Measurements from ENCODE around the gene KRT27.

Gene KRT27

DNA sequence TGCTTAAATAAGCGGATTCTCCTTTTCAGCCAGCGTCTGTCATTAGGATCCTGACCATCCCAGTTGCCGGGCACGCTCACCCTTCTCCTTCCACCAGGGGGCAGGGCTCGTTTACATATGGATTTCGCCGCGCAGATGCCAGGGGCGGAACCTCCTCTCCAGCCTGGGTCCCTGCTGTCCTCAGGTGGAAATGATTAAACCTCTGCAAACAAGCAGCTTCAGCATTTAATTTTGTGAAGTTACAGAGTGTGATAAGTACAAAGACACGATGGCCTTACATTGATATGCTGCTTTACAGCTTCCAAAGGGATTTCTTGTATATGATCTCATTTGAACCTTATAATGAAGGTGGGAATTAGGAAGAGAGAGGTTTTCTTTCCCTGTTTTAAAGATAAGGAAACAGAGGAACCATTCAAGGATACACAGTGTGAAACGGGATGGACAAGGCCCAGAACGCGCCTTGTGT is 21.3 kb upstream of the KRT27 start:
- Histone ChIP-seq H3K79me1 (ENCODE audit: low read length) (no peaks in the 10 kb centered on the region), H4K5ac (ENCODE audit: low read length) (no peak overlapping the region), H3K4ac (ENCODE audit: low read depth, low read length) (no peak overlapping the region), H2BK15ac (replicated peaks; ENCODE audit: low read depth) (no peak overlapping the region), H3K56ac (ENCODE audit: low read length) (no peak overlapping the region), H3K27ac (ENCODE audit: low read depth, low read length) (no peak overlapping the region), H3K79me2 (ENCODE audit: control insufficient read depth, insufficient read depth, low read length) (no peaks in the 10 kb centered on the region), H3K36me3 (ENCODE audit: control insufficient read depth, insufficient read depth, low read length) (no peaks in the 10 kb centered on the region), H3K23ac (ENCODE audit: low read length) (no peak overlapping the region), H3K4me3 (ENCODE audit: low read length) (no peak overlapping the region), H3K18ac (ENCODE audit: low read length) (no peak overlapping the region), H3K27me3 (ENCODE audit: insufficient read depth, low read length, poor library complexity) (peaks cover 2% of the 10 kb centered on the region), H4K8ac (ENCODE audit: low read depth, low read length) (no peak overlapping the region), H2BK120ac (ENCODE audit: low read depth, low read length) (no peak overlapping the region), H3K4me1 (ENCODE audit: control insufficient read depth, low read depth, low read length) (no peaks in the 10 kb centered on the region), H2BK5ac (ENCODE audit: low read length) (no peak overlapping the region), H2AK5ac (ENCODE audit: low read length) (no peak overlapping the region), H3K9ac (ENCODE audit: low read length) (no peak overlapping the region), H3K4me2 (ENCODE audit: low read length) (no peak overlapping the region)
- WGBS (ENCODE audit: extremely low coverage, insufficient coverage, low lambda C conversion rate) = no CpG with 5 or more reads among the region's 13 CpGs
- DNase-seq = peak; percentile 76

DNA sequence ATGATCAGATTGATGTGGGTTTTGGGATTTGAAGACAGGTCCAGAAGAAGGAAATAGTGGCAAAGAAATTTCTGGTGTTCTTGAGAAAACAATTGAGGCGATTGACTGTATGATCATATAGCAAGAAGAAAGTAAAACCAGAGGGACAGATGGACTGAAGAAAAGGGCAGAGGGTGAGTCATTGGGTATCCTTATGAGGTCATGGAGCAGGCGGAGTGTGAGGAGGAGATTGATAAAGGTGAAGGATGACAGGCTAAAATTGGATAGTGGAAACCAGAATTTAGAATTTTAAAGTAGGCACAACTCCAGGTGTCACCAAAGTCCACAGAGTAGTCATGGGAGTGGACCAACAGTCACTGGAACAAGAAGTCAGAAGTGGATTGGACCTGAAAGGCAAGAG is 18.8 kb upstream of the KRT27 start:
- H3K36me3 ChIP-seq (ENCODE audit: control insufficient read depth, insufficient read depth, low read length) = no peaks in the 10 kb centered on the region
- no peaks in the 10 kb centered on the region for H3K79me1 ChIP-seq (ENCODE audit: low read length)
- no peak overlapping the region for H3K4me3 ChIP-seq (ENCODE audit: low read length)
- no peak overlapping the region for H3K18ac ChIP-seq (ENCODE audit: low read length)
- no peak overlapping the region for H3K56ac ChIP-seq (ENCODE audit: low read length)
- peaks cover 2% of the 10 kb centered on the region for H3K27me3 ChIP-seq (ENCODE audit: insufficient read depth, low read length, poor library complexity)
- no peak overlapping the region for H2BK15ac ChIP-seq (replicated peaks; ENCODE audit: low read depth)
- no peak overlapping the region for H3K27ac ChIP-seq (ENCODE audit: low read depth, low read length)
- no peak overlapping the region for H3K9ac ChIP-seq (ENCODE audit: low read length)
- H2AK5ac ChIP-seq (ENCODE audit: low read length) = no peak overlapping the region
- no peaks in the 10 kb centered on the region for H3K79me2 ChIP-seq (ENCODE audit: control insufficient read depth, insufficient read depth, low read length)
- H3K4me2 ChIP-seq (ENCODE audit: low read length) = no peak overlapping the region
- WGBS (ENCODE audit: extremely low coverage, insufficient coverage, low lambda C conversion rate) = no CpG with 5 or more reads among the region's 2 CpGs
- no peak overlapping the region for H4K8ac ChIP-seq (ENCODE audit: low read depth, low read length)
- H3K4me1 ChIP-seq (ENCODE audit: control insufficient read depth, low read depth, low read length) = no peaks in the 10 kb centered on the region
- DNase-seq = no peak
- H2BK5ac ChIP-seq (ENCODE audit: low read length) = no peak overlapping the region
- no peak overlapping the region for H4K5ac ChIP-seq (ENCODE audit: low read length)
- H3K4ac ChIP-seq (ENCODE audit: low read depth, low read length) = no peak overlapping the region
- H2BK120ac ChIP-seq (ENCODE audit: low read depth, low read length) = no peak overlapping the region
- no peak overlapping the region for H3K23ac ChIP-seq (ENCODE audit: low read length)

DNA sequence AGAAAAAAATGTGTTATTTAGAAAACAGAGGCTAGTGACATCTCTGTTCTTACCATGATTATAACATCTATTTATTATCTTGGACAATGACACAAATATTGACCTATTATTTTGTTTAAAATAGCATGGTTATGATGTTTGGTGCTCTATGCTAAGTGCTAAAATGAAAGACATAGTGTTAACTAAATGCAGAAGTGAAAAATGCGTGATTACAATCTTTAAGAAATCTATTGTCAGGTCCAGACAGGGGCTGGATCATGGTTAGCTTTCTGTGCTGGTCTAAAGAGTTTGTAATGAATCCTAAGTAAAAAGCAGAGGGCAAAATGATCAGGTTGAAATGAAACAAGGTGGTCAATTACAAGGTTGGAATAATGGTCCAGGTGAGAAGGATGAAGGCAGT is 18.0 kb upstream of the KRT27 start:
- H3K23ac ChIP-seq (ENCODE audit: low read length) = no peak overlapping the region
- no peak overlapping the region for H3K4me3 ChIP-seq (ENCODE audit: low read length)
- peaks cover 1% of the 10 kb centered on the region for H3K27me3 ChIP-seq (ENCODE audit: insufficient read depth, low read length, poor library complexity)
- H4K5ac ChIP-seq (ENCODE audit: low read length) = no peak overlapping the region
- no peak for DNase-seq
- no peak overlapping the region for H4K8ac ChIP-seq (ENCODE audit: low read depth, low read length)
- no peaks in the 10 kb centered on the region for H3K36me3 ChIP-seq (ENCODE audit: control insufficient read depth, insufficient read depth, low read length)
- whole genome bisulfite sequencing (ENCODE audit: extremely low coverage, insufficient coverage, low lambda C conversion rate) = no CpG with 5 or more reads among the region's 1 CpG
- no peak overlapping the region for H3K9ac ChIP-seq (ENCODE audit: low read length)
- no peak overlapping the region for H2BK120ac ChIP-seq (ENCODE audit: low read depth, low read length)
- H3K27ac ChIP-seq (ENCODE audit: low read depth, low read length) = no peak overlapping the region
- no peak overlapping the region for H2BK5ac ChIP-seq (ENCODE audit: low read length)
- H2AK5ac ChIP-seq (ENCODE audit: low read length) = no peak overlapping the region
- H3K79me2 ChIP-seq (ENCODE audit: control insufficient read depth, insufficient read depth, low read length) = no peaks in the 10 kb centered on the region
- no peak overlapping the region for H3K4ac ChIP-seq (ENCODE audit: low read depth, low read length)
- H3K79me1 ChIP-seq (ENCODE audit: low read length) = no peaks in the 10 kb centered on the region
- no peak overlapping the region for H2BK15ac ChIP-seq (replicated peaks; ENCODE audit: low read depth)
- no peaks in the 10 kb centered on the region for H3K4me1 ChIP-seq (ENCODE audit: control insufficient read depth, low read depth, low read length)
- no peak overlapping the region for H3K56ac ChIP-seq (ENCODE audit: low read length)
- no peak overlapping the region for H3K18ac ChIP-seq (ENCODE audit: low read length)
- no peak overlapping the region for H3K4me2 ChIP-seq (ENCODE audit: low read length)

DNA sequence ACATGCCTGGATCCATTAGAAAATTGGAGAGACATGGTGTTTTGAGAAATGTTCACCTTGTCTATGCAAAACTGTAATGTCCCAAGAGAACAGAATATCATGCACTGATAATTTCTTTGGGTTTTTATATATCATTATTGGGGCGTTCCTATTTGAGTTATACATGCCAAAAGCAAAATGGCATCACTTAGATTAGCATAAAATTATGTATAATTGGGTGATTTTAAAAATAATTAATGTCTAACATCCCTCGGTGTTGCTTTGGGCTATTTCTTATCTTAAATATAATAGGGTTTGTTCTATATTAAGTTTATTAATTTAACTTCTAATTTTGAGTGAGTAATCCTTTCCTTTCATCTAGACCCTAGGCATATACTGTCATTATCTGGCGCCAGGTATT is 17.5 kb upstream of the KRT27 start, which contains the start of gene KRT28:
TSS of gene KRT28 (minus strand) at position 101 of the 400 bp plus-strand sequence. CDS start at position 35, 66 bp downstream.
- H3K4me3 ChIP-seq (ENCODE audit: low read length) = no peak within 1 kb of the TSS
- no peak within 1 kb of the TSS for H4K8ac ChIP-seq (ENCODE audit: low read depth, low read length)
- H2BK5ac ChIP-seq (ENCODE audit: low read length) = no peak within 1 kb of the TSS
- H3K79me1 ChIP-seq (ENCODE audit: low read length) = no peaks in the 10 kb centered on the region
- H4K5ac ChIP-seq (ENCODE audit: low read length) = no peak within 1 kb of the TSS
- H3K36me3 ChIP-seq (ENCODE audit: control insufficient read depth, insufficient read depth, low read length) = no peaks in the 10 kb centered on the region
- H3K18ac ChIP-seq (ENCODE audit: low read length) = no peak within 1 kb of the TSS
- no peak within 1 kb of the TSS for H3K56ac ChIP-seq (ENCODE audit: low read length)
- WGBS (ENCODE audit: extremely low coverage, insufficient coverage, low lambda C conversion rate) = no CpG with 5 or more reads among the region's 3 CpGs
- H3K4ac ChIP-seq (ENCODE audit: low read depth, low read length) = no peak within 1 kb of the TSS
- no peaks in the 10 kb centered on the region for H3K79me2 ChIP-seq (ENCODE audit: control insufficient read depth, insufficient read depth, low read length)
- no peak within 1 kb of the TSS for H3K9ac ChIP-seq (ENCODE audit: low read length)
- H3K27ac ChIP-seq (ENCODE audit: low read depth, low read length) = no peak within 1 kb of the TSS
- no peak within 1 kb of the TSS for H2BK120ac ChIP-seq (ENCODE audit: low read depth, low read length)
- no peak within 1 kb of the TSS for H2BK15ac ChIP-seq (replicated peaks; ENCODE audit: low read depth)
- no peak within 1 kb of the TSS for H3K4me2 ChIP-seq (ENCODE audit: low read length)
- H3K4me1 ChIP-seq (ENCODE audit: control insufficient read depth, low read depth, low read length) = no peaks in the 10 kb centered on the region
- H3K23ac ChIP-seq (ENCODE audit: low read length) = no peak within 1 kb of the TSS
- no peaks in the 10 kb centered on the region for H3K27me3 ChIP-seq (ENCODE audit: insufficient read depth, low read length, poor library complexity)
- DNase-seq = no peak
- H2AK5ac ChIP-seq (ENCODE audit: low read length) = no peak within 1 kb of the TSS

DNA sequence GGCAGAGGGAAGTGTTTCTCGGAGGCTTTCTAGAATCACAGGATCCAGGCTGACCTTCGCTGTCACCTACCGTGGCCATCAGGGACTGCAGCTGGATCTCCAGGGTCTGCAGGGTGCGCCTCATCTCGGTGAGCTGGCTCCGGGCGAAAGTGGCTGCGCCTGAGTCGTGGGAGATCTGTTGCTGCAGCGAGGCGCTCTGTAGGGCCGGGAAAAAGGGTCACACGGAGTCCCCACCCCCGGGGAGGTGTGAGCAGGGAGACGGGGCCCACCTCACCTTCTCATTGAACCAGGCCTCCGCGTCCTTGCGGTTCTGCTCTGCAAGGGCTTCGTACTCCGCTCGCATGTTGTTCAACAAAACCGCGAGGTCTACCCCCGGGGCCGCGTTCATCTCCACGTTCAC is 14.5 kb upstream of the KRT27 start:
- Histone ChIP-seq H3K36me3 (ENCODE audit: control insufficient read depth, insufficient read depth, low read length) (no peaks in the 10 kb centered on the region), H3K4ac (ENCODE audit: low read depth, low read length) (no peak overlapping the region), H3K4me1 (ENCODE audit: control insufficient read depth, low read depth, low read length) (no peaks in the 10 kb centered on the region), H3K9ac (ENCODE audit: low read length) (no peak overlapping the region), H2BK5ac (ENCODE audit: low read length) (no peak overlapping the region), H4K5ac (ENCODE audit: low read length) (no peak overlapping the region), H2BK15ac (replicated peaks; ENCODE audit: low read depth) (no peak overlapping the region), H3K79me1 (ENCODE audit: low read length) (no peaks in the 10 kb centered on the region), H3K4me3 (ENCODE audit: low read length) (no peak overlapping the region), H3K56ac (ENCODE audit: low read length) (no peak overlapping the region), H3K4me2 (ENCODE audit: low read length) (no peak overlapping the region), H3K18ac (ENCODE audit: low read length) (no peak overlapping the region), H3K27me3 (ENCODE audit: insufficient read depth, low read length, poor library complexity) (no peaks in the 10 kb centered on the region), H3K79me2 (ENCODE audit: control insufficient read depth, insufficient read depth, low read length) (no peaks in the 10 kb centered on the region), H2AK5ac (ENCODE audit: low read length) (no peak overlapping the region), H2BK120ac (ENCODE audit: low read depth, low read length) (no peak overlapping the region), H4K8ac (ENCODE audit: low read depth, low read length) (no peak overlapping the region), H3K27ac (ENCODE audit: low read depth, low read length) (no peak overlapping the region), H3K23ac (ENCODE audit: low read length) (no peak overlapping the region)
- WGBS (ENCODE audit: extremely low coverage, insufficient coverage, low lambda C conversion rate) = no CpG with 5 or more reads among the region's 27 CpGs
- DNase-seq = peak; percentile 11

DNA sequence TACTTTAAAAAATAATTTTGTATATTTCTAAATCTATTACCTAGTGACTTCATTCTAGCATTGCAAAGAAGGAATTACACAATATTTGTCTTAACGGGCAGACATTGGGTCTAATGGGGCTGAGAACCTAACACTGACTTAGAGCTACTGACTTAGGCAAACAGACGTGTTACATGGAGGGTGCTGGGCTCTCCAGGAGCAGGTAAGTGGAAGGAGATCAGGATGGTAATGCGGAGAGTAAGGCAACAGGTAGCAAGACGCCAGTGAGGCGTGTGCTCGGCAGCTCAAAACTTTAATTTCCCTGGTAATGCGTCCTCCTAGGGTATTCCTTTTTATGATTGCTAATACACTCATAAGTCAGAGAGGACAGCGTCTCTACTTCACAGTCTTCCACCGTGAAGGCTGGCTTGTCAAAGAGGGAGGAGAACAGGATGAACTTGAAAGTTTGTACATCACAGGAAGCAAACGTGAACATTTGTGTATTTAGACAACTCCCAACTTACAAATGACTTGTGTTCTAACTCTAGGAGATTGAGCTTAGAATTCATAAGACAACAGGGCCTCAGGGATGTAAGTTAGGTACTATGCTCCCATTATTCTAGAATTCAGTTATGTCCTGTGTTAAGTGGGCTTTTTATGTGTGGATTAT is 12.8 kb upstream of the KRT27 start:
- Histone ChIP-seq H2BK5ac (ENCODE audit: low read length) (no peak overlapping the region), H3K36me3 (ENCODE audit: control insufficient read depth, insufficient read depth, low read length) (no peaks in the 10 kb centered on the region), H4K8ac (ENCODE audit: low read depth, low read length) (no peak overlapping the region), H2BK120ac (ENCODE audit: low read depth, low read length) (no peak overlapping the region), H3K27ac (ENCODE audit: low read depth, low read length) (no peak overlapping the region), H3K18ac (ENCODE audit: low read length) (no peak overlapping the region), H2AK5ac (ENCODE audit: low read length) (no peak overlapping the region), H3K9ac (ENCODE audit: low read length) (no peak overlapping the region), H2BK15ac (replicated peaks; ENCODE audit: low read depth) (no peak overlapping the region), H3K23ac (ENCODE audit: low read length) (no peak overlapping the region), H3K79me1 (ENCODE audit: low read length) (no peaks in the 10 kb centered on the region), H3K4me2 (ENCODE audit: low read length) (no peak overlapping the region), H4K5ac (ENCODE audit: low read length) (no peak overlapping the region), H3K27me3 (ENCODE audit: insufficient read depth, low read length, poor library complexity) (no peaks in the 10 kb centered on the region), H3K79me2 (ENCODE audit: control insufficient read depth, insufficient read depth, low read length) (no peaks in the 10 kb centered on the region), H3K4me1 (ENCODE audit: control insufficient read depth, low read depth, low read length) (no peaks in the 10 kb centered on the region), H3K56ac (ENCODE audit: low read length) (no peak overlapping the region), H3K4ac (ENCODE audit: low read depth, low read length) (no peak overlapping the region), H3K4me3 (ENCODE audit: low read length) (no peak overlapping the region)
- DNase-seq = no peak
- WGBS (ENCODE audit: extremely low coverage, insufficient coverage, low lambda C conversion rate) = no CpG with 5 or more reads among the region's 10 CpGs
